GM23338 (cell line): ENCODE results near the gene PTPRN2.

Experiments
- EZH2phosphoT487 ChIP-seq: fragments of 200-600 bp; sonication (generic); IDR thresholded peaks from one replicate; pipeline ENCODE4 v1.8.1; 2018; ENCODE audit warnings: antibody characterized with exemption; ENCODE audit not compliant: unreplicated experiment
- POLR2AphosphoS5 ChIP-seq: IDR thresholded peaks from 2 replicates; pipeline ENCODE4 v1.6.1; 2016; ENCODE audit warnings: antibody characterized with exemption, low read depth
- REST ChIP-seq: IDR thresholded peaks from one replicate; pipeline ENCODE4 v1.6.1; 2018; ENCODE audit warnings: antibody characterized with exemption; ENCODE audit not compliant: unreplicated experiment
- TF ChIP-seq, protein P1 (sequence below), 2 experiments: fragments of 200-600 bp in 1 of 2; sonication (generic) in 1 of 2; conservative IDR thresholded peaks; 2 replicates each; pipeline versions ENCODE4 v1.5.1 to v1.6.1; 2016 to 2017; ENCODE audit warnings: antibody characterized with exemption in 2 of 2, low read depth in 2 of 2, mild to moderate bottlenecking in 2 of 2, moderate library complexity in 1 of 2
- TF ChIP-seq, protein P2 (sequence below): IDR thresholded peaks from 2 replicates; pipeline ENCODE4 v1.6.1; 2016; ENCODE audit warnings: antibody characterized with exemption

- no peak for TF ChIP-seq EZH2phosphoT487
- TF ChIP-seq, protein P1, sequence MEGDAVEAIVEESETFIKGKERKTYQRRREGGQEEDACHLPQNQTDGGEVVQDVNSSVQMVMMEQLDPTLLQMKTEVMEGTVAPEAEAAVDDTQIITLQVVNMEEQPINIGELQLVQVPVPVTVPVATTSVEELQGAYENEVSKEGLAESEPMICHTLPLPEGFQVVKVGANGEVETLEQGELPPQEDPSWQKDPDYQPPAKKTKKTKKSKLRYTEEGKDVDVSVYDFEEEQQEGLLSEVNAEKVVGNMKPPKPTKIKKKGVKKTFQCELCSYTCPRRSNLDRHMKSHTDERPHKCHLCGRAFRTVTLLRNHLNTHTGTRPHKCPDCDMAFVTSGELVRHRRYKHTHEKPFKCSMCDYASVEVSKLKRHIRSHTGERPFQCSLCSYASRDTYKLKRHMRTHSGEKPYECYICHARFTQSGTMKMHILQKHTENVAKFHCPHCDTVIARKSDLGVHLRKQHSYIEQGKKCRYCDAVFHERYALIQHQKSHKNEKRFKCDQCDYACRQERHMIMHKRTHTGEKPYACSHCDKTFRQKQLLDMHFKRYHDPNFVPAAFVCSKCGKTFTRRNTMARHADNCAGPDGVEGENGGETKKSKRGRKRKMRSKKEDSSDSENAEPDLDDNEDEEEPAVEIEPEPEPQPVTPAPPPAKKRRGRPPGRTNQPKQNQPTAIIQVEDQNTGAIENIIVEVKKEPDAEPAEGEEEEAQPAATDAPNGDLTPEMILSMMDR (conservative IDR thresholded peaks at IDR 0.05; ENCODE audit: low read depth in 2 of 2), result no peak
- TF ChIP-seq POLR2AphosphoS5, result no peak
- no peak for TF ChIP-seq REST
- TF ChIP-seq, protein P2, sequence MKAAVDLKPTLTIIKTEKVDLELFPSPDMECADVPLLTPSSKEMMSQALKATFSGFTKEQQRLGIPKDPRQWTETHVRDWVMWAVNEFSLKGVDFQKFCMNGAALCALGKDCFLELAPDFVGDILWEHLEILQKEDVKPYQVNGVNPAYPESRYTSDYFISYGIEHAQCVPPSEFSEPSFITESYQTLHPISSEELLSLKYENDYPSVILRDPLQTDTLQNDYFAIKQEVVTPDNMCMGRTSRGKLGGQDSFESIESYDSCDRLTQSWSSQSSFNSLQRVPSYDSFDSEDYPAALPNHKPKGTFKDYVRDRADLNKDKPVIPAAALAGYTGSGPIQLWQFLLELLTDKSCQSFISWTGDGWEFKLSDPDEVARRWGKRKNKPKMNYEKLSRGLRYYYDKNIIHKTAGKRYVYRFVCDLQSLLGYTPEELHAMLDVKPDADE, result no peak
Observed at GRCh38 chr7:158526531-158526930, 61.1 kb downstream of the PTPRN2 start.
